A204.1 (cell line): Measurements from ENCODE around the gene RBFOX1.

ENCODE experiments used
- FAIRE-seq: peaks from 2 replicates; lab custom pipeline; 2012; peaks lifted over from hg19 to GRCh38; lab: Jason Lieb, UNC

The RBFOX1 gene

DNA sequence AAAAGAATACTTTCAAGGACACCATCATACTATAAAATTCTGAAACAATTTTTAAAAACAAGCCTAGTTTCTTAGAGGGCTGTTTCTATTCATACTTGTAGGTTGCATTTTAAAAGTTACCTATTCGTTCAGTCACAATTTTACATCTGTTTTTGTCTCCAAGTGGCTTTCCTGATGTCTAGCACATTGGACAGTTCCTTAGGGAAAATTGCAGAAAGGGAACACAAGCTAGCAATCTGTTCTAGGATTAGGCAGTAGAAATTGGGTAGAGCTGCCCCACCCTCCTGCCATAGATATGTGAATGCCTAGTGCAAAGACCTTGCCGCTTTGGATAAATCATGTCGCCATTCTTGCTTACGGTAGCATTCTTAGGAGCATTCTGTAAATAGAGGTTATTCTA is 358.9 kb downstream of the RBFOX1 start:
- FAIRE-seq: no peak

DNA sequence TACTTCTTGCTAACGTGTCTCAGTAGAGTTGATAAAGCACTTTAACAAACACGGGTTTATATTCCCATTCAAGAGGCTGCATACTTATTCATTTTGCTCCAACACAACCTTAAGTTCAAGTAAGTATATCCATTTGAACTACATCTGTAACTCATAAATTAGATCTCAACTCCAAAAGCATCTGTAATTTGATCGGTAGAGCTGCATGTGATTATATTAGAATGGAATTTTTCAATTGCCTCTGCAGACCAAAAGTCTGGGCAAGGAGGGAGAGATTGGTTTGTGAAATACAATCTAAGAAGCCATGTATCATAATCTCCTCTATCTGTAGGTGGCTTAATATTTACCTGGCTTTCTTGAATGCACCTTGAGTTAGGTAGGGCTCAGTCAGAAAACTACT is 371.0 kb downstream of the RBFOX1 start:
- no peak for FAIRE-seq

DNA sequence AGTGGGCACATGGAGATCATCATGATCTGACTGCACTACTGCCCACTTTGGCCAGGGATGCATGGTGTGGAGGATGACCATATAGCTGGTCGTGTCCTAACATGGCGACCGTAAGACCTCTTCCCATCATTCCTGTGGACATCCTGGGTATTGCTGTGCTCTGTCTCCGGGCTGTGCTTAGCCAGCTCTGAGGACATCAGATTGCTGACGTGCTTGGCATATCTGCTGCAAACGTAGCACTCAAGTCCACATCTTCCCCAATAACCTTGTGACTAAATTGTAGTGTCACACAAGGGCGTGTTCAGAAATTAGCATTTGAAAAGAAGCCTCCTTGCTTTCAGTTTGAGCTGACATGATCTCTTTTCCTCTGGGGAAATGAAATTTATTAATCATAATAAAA is 373.2 kb downstream of the RBFOX1 start:
- no peak for FAIRE-seq

DNA sequence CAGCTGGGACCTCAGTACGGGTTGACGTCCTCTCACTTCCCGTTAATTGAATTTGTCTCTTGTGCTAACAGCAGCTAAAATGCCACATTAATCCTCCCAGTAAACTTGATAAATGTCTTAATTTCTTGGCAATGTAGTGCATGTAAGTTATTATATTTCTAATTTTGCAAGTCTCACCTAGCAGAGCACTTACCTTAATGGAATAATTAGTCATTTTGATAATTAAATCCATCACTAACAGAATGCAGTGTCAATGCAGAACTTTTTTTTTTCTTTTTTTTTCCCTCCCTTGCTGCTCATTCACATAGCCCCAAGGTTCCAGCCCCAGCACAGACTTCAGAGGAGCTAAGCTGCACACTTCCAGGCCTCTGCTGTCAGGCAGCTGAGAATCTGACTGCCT is 376.5 kb downstream of the RBFOX1 start:
- FAIRE-seq: no peak

DNA sequence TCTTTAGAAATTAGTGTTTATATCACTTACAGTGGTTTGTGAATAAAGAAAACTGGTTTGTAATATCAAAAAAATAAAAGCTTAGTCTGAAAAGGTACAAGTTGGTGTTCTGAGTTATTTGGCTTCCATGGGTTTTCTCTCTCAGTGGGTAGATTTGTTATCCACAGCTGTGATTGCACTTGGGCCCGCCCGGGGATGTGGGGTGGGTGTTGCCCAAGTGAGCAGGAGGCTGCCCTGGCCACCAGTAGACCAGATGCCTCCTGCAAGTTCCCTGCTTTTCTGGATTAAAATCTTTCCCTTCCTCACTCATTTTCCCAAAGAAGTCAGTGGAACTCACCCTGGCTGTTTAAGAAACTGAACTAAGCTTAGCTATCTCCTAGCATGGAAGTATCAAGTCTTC is 380.6 kb downstream of the RBFOX1 start:
- no peak for FAIRE-seq

DNA sequence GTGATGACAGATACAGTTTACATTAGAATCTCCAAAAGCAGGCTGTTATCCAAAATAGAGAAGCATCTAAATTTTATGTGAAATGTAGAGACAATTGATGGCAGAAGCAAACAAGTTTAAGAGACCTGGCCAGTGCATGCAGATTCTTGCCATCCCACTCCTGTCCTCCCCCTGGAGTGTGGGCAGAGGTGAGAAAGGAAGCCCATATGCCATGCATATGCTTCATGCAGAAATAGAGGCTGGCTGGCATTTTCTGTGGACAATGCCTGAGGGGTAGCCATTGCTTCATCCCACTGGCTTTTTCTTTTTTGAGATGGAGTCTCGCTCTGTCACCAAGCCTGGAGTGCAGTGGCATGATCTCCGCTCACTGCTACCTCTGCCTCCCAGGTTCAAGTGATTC is 382.1 kb downstream of the RBFOX1 start:
- FAIRE-seq: no peak

DNA sequence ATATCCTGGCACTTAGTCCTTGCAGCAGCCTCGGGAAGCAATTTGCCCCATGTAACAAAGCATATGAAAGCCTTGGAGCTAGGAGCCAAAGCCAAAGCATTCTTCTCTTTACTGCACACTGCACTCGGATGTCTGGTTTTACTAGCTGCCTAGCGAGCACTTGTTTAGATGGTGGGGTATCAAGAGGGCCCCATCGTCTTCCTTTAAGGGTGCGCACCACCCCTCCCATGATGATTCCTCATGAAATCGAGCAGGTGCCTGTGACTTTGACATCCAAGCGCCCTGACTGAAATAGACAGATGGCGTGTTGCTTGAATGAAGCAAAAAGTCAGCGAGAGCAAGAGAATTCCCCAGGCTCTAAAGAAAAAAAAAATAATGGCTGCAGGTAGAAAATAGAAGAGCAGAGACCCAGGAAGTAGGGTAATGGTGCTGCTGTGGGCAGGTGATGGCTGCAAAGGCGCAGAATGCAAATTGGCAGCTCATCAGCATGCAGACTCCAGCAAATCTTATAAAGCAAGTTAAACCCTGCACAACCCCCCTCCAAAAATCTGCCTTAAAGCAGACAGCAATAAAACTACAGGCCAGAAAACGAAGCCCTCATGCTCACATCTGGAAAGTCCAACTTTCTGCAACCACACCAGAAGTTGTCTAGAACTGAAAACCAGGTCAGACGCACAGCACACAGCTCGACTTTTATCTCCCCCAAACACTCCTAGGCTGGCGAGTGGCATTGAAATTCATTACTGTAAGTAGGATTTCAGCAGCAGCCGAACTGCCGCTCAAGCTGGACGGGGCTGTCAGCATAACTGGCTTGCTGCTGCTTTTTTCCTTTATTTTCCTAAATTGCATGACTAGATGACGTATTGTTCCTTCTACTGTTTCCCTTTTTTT is 384.3 kb downstream of the RBFOX1 start:
- FAIRE-seq: no peak

DNA sequence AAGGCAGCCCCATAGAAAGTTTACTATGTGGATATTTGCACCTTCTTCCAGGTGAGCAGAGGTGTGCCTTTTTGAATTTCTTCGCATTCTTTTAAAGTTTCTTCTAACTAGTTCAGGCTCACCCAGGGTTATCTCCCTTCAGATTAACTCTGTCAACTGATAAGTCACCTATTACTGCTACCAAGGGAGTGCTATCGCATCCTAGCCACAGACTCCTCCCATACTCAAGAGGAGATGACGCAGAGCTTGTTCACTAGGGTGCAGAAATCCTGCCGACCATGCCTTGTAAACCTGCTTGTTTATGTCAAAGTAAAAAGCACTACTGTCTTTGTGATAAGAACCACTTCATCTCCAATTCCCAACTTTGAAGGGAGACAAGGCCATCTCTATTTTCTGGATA is 390.1 kb downstream of the RBFOX1 start:
- FAIRE-seq: no peak

DNA sequence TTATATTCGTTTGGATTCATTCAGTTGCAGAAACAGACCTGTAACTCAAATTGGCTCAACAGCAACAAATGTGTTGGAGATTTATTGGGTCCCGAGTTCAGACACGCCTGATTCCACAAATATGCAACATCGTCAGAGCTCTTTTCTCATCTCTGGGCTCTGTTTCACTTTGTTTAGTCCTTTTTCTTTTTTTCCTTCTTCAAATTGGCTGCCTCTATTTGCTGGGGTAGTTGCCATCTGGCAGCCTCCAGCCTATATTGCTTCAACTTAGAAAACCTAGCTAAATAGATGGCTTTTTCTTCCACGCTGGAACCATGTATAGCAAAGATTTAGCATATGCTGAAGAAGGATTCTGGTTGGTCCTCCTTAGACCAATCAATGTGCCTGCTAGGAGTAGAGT is 398.5 kb downstream of the RBFOX1 start:
- FAIRE-seq: no peak

DNA sequence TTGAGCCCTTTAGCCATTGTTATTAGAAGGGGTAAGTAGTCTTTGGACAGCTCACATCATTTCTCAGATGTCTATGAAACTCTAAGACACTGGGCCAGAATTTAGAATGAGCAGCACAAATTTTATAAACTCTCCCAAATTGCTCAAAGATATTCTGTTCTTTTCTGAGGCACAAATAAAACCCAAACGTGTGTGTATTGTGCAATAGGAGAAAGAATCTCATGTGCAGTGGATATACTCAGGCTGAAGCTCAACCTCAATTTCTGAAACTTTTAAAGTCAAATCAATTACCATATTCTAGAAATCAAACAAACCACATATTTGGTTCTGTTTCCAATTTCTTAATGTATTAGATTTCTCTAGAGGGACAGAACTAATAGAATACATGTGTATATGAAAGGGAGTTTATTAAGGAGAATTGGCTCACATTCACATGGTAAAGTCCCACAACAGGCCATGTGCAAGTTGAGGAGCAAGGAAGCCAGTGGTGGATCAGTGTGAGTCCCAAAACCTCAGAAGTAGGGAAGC is 403.6 kb downstream of the RBFOX1 start:
- FAIRE-seq: no peak

DNA sequence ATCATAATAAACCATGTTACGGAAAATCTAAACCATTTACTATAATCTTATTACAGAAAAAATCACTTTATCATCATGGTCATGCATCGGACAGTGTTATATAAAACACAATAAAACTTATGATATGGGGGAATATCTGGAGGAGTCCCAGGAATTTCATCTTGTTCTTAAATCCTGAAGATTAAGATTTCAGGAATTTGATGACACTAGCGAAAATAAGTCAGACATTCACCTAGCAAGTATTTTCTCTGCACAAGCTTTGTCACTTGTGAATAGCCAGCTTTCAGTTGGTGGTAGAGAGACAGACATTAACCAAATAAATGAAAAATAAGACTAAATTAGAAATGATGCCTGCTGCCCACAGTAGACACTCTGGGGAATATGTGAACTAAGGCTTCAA is 410.0 kb downstream of the RBFOX1 start:
- FAIRE-seq: no peak

DNA sequence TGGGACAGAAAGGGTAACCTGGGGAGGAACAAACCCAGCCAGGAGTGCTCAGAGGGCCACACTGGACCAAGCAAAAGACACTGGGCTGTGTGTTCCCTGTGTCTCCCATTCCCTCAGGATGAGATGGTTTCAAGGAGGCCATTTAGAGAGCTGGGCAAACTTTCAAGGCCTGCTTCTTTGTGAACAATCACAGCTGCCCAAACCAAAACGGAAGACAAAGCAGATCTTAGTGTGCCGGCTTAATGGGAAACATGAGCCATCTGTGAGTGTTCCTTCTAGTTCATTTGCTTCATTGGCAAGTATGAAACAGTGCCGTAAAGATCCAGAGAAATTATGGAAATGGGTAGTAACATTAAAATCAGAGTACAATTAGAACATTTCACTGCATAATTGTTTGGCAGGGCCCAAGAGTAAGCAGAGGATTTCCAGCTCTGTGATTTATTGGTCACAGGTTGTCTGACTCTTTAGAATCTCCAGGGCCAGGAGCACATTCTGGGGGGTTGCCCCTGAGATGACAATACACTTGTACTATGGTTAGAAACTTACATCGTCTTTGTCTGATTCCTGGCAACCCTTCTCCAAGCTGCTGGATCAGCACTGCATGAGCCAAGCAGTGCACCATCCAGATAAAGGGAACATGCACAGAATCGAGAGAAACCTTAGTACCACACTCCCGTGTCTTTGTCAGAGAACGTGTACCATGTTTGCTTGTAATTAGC is 412.1 kb downstream of the RBFOX1 start:
- no peak for FAIRE-seq

DNA sequence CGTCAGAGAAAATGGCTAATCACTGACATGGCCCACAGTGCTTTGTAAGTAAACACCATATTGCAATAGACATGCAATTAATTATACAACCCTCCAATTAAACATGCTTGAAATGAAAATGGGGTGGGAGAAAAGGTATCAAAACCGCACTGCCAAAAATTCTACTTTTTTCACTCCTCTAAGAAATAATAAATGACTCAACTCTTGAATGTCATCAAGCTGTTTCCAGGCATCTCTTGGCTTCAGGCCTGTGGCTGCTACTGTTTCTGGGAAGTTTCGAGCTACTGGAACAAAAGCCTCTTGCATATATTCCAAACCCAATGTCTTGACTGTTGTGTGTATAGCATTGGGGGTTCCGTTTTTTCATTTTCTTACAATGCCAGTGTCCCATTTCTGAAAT is 412.6 kb downstream of the RBFOX1 start:
- FAIRE-seq: no peak

DNA sequence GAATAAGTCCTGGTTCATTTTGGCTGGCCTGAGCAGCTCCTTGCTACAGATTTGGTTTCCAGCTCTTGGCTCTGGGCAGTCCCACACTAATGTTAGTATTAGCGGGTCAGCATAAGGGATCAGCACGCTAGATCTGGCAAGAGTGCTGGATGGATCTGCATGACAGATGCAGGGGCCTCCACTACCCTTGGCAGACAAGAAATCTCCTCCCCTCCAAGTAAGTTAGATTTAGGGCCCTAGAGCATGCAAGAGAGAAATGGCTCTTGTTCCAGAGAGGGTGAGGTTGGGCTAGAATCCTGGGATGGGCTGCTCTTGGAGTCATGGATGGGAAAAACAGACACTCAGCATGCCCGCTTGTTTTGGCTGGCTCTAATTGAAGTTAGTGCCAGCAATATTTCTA is 414.3 kb downstream of the RBFOX1 start:
- FAIRE-seq: no peak

DNA sequence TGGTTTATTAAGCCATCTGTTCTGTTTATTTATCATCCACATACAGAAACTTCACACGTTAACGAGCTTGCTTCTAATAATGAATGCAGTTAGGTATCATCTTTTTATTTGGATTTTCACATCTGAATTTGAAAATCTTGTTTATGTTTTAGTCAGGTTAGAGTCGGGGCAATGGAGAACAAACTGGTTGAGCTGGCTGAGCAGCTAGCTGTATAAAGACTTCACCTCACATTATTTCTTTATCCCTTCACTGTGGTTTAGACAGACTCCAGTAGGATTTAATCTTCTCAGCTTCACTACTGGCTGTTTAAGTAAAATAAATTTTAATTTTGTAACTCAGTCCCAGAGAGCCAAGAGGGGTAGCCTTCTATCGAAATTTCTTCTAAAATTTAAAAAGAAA is 415.9 kb downstream of the RBFOX1 start:
- no peak for FAIRE-seq

DNA sequence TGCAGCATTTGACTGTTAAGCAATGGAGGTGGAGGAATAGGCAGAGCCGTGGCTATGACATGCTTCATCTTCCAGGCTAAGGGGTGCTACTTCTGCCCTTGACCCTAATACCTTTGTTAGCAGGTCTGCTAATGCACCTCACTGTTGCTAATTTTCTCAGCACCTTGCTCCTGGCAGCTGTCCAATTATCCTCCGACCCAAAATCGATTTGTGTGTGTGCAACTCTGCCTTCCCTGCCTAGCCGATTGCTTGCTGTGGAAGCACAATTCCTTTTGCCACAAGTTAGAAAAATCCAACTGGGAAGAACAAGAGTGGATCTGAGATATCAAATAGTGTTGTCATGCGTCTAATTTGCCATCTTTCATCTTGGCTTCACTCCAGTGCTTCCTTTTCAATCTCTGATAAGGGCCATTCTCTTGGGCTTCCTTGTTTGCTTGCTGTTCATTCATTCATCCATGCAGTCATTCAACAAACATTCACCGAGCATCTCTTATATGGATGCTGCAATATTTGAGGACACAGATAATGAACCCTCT is 422.8 kb downstream of the RBFOX1 start:
- no peak for FAIRE-seq
